Measurements from ENCODE around the gene PPARG.

PPARG gene

DNA sequence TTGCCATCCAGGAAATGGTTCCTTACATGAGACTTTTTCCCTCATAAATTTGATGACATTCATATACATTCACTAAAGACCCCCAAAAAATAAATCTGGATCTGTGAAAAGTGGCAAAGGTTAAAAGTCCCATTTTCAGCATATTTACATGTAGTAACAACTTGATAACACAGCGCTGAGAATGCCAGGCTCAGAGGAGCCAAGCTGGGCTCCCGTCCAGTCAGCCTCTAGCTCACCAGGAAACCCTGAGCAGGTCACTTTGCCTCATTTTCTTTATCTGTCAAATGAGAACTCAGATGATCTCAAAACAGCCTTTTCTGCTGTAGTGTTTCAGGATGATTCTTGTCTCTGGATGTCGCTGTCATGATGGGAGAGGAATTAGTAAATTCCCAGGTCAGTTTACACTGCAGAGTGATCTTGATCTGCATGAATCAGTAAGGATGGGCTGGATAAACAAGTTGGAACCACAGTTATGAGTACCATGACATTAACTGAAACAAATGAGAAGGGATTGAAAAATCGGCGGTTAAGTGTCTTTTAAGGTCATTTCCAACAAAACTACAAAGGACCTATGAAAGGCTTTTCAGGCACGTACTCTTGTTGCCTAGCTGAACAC, 82.8 kb downstream of the PPARG start:
- H3K27me3 ChIP-seq (ENCODE audit: control insufficient read depth, insufficient read depth, low read length) = no peaks in the 10 kb centered on the region
- no peak overlapping the region for H3K4me2 ChIP-seq (ENCODE audit: low read length)
- H3K4me3 ChIP-seq (ENCODE audit: low read depth, low read length) = no peak overlapping the region
- H2AFZ ChIP-seq = no peak overlapping the region
- TF ChIP-seq CTCF (IDR thresholded peaks at IDR 0.05) = no peak
- no peaks in the 10 kb centered on the region for H3K36me3 ChIP-seq (ENCODE audit: control insufficient read depth, insufficient read depth, low read length)
- H3K4me1 ChIP-seq = peaks cover 3% of the 10 kb centered on the region
- H3K9ac ChIP-seq = no peak overlapping the region
- no peaks in the 10 kb centered on the region for H3K79me2 ChIP-seq
- no peaks in the 10 kb centered on the region for H3K9me3 ChIP-seq (ENCODE audit: control insufficient read depth, low read length)
- no peak overlapping the region for H3K27ac ChIP-seq

GRCh38 chr3:12372741-12373280, 83.9 kb downstream of the PPARG start:
- Histone ChIP-seq H3K27me3 (ENCODE audit: control insufficient read depth, insufficient read depth, low read length) (no peaks in the 10 kb centered on the region), H2AFZ (no peak overlapping the region), H3K4me2 (ENCODE audit: low read length) (no peak overlapping the region), H3K4me1 (peaks cover 3% of the 10 kb centered on the region), H3K9me3 (ENCODE audit: control insufficient read depth, low read length) (no peaks in the 10 kb centered on the region), H3K27ac (no peak overlapping the region), H3K36me3 (ENCODE audit: control insufficient read depth, insufficient read depth, low read length) (no peaks in the 10 kb centered on the region), H3K79me2 (no peaks in the 10 kb centered on the region), H3K9ac (no peak overlapping the region), H3K4me3 (ENCODE audit: low read depth, low read length) (no peak overlapping the region)
- no peak for TF ChIP-seq CTCF (IDR thresholded peaks at IDR 0.05)

GRCh38 chr3:12375572-12375971, 86.7 kb downstream of the PPARG start:
- Histone ChIP-seq H3K9me3 (ENCODE audit: control insufficient read depth, low read length) (no peaks in the 10 kb centered on the region), H3K9ac (no peak overlapping the region), H3K4me3 (ENCODE audit: low read depth, low read length) (no peak overlapping the region), H3K27me3 (ENCODE audit: control insufficient read depth, insufficient read depth, low read length) (no peaks in the 10 kb centered on the region), H3K36me3 (ENCODE audit: control insufficient read depth, insufficient read depth, low read length) (no peaks in the 10 kb centered on the region), H3K4me1 (peaks cover 3% of the 10 kb centered on the region), H3K27ac (no peak overlapping the region), H3K4me2 (ENCODE audit: low read length) (no peak overlapping the region), H3K79me2 (no peaks in the 10 kb centered on the region), H2AFZ (no peak overlapping the region)
- no peak for TF ChIP-seq CTCF (IDR thresholded peaks at IDR 0.05)

GRCh38 chr3:12379640-12380429, 91.0 kb downstream of the PPARG start:
- Histone ChIP-seq H2AFZ (no peak overlapping the region), H3K36me3 (ENCODE audit: control insufficient read depth, insufficient read depth, low read length) (no peaks in the 10 kb centered on the region), H3K4me1 (no peaks in the 10 kb centered on the region), H3K4me3 (ENCODE audit: low read depth, low read length) (no peak overlapping the region), H3K9me3 (ENCODE audit: control insufficient read depth, low read length) (no peaks in the 10 kb centered on the region), H3K9ac (no peak overlapping the region), H3K27ac (no peak overlapping the region), H3K4me2 (ENCODE audit: low read length) (no peak overlapping the region), H3K27me3 (ENCODE audit: control insufficient read depth, insufficient read depth, low read length) (no peaks in the 10 kb centered on the region), H3K79me2 (no peaks in the 10 kb centered on the region)
- TF ChIP-seq CTCF (IDR thresholded peaks at IDR 0.05) = no peak
